ENCODE results near the gene PUS10. TPM values are rescaled to one million over a fixed set of nuclear protein-coding genes. Genes with fewer than 3 reads are reported as not detected.
"Not testable (repeated sequence)": the region's sequence is repeated elsewhere in the genome, so short reads cannot be mapped to it uniquely, and the experiment has no call there.

PUS10 gene
- polyA plus RNA-seq, 2 of the 4 experiments (the other 2 are of a cell fraction): 3.3 to 9.3 TPM

DNA sequence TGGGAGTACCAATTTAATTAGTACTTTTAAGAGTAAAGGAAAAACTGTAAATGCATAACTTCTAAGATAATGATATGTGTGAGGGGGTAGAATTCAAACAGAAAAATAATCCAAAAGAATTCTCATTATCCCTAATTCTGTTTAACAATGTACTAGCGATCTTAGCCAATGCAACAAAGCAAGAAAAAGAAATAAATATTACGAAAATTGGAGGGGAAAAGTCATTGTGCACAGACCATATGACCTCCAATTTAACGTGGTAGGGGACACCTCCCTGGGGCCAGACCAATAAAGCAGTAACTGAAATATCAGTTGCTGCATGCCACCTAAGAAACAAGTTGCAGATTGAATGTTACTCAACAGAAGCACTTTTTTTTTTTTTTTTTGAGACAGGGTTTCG lies 26.4 kb downstream of the PUS10 start:
- Histone ChIP-seq H3K4me1 (peaks cover 9% of the 10 kb centered on the region), H3K4me2 (no peak overlapping the region), H3K27ac (no peak overlapping the region), H3K4me3 (no peak overlapping the region), H3K9me3 (peaks cover 17% of the 10 kb centered on the region)
- 46% methylated on average over 4 of the region's 4 CpGs for WGBS (ENCODE audit: missing lambda C conversion rate)
- CTCF ChIA-PET: interaction anchor here (2.0 to 3.0 kb wide), 2 partner anchors 9 to 284 kb away, joined by 6 to 13 read pairs; no protein-coding TSS in a partner anchor
- no peak for DNase-seq (ENCODE audit: low read depth in 1 of 2, low spot score in 1 of 2)
- FAIRE-seq: no peak
- TF ChIP-seq KDM1A (IDR thresholded peaks at IDR 0.05; ENCODE audit: low read depth) (0 out of 2 replicates have a peak, but pooled peaks have one; percentile 20), GATA3 (IDR thresholded peaks at IDR 0.05; ENCODE audit: borderline replicate concordance) (no peak)
- ATAC-seq: no peak
- POLR2A ChIA-PET: no interaction called here

DNA sequence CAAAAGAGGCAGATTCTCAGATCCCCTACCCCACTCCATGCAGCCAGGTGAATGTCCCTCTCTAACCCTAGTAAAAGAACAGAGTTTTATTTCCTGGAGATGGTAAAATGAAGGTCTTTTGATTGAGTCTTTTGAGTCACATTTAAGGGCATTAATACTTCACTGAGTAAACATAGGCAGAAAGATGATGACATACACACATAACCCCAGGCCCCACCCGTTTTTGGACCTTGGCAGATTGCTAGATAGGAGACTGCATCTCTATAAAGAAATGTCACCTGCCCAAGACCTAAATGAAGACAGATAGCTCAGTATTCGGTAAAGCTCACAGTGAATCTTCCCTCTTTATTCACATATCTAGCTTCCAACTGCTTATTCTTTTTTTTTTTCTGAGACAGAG lies 28.8 kb downstream of the PUS10 start:
- DNase-seq (ENCODE audit: low read depth in 1 of 2, low spot score in 1 of 2) (peak in 1 of 2 experiments; percentile 35), FAIRE-seq (no peak), ATAC-seq (peak in 1 of 2 experiments; percentile 66; a peak in 5 of 6 replicates)
- H3K4me2 ChIP-seq: peak overlapping the region; percentile 50
- WGBS (ENCODE audit: missing lambda C conversion rate): 29% methylated on average over 2 of the region's 2 CpGs
- POLR2A ChIA-PET: no interaction called here
- H3K4me1 ChIP-seq: peaks cover 9% of the 10 kb centered on the region
- H3K27ac ChIP-seq: peak overlapping the region; percentile 29 to 33; a peak in 4 of 6 replicates
- TF ChIP-seq ZFP36 (IDR thresholded peaks at IDR 0.05; ENCODE audit: borderline replicate concordance, partially characterized antibody): no peak
- TF ChIP-seq RNF2 (IDR thresholded peaks at IDR 0.05; ENCODE audit: borderline replicate concordance, low read depth): no peak
- TF ChIP-seq TFCP2L1 (CRISPR knock-in tag; IDR thresholded peaks at IDR 0.05): no peak
- TF ChIP-seq JUN (IDR thresholded peaks at IDR 0.05): no peak
- no peak for TF ChIP-seq PHF8 (IDR thresholded peaks at IDR 0.05; ENCODE audit: borderline replicate concordance, low read depth)
- TF ChIP-seq MYC (IDR thresholded peaks at IDR 0.05; ENCODE audit: borderline replicate concordance, low read length): no peak
- TF ChIP-seq RCOR1 (IDR thresholded peaks at IDR 0.05; ENCODE audit: low read depth, low read length): no peak
- TF ChIP-seq RAD21 (conservative IDR thresholded peaks at IDR 0.05 in 1 of 2, IDR thresholded peaks at IDR 0.05 in 1 of 2): no peak
- no peak for TF ChIP-seq HEYL (CRISPR knock-in tag; IDR thresholded peaks at IDR 0.05)
- no peak for TF ChIP-seq ESRRA (IDR thresholded peaks at IDR 0.05; ENCODE audit: borderline replicate concordance, low read length)
- TF ChIP-seq RARB (CRISPR knock-in tag; IDR thresholded peaks at IDR 0.05): no peak
- no peak for TF ChIP-seq TP53 (CRISPR knock-in tag; IDR thresholded peaks at IDR 0.05)
- TF ChIP-seq FOSB (CRISPR knock-in tag; IDR thresholded peaks at IDR 0.05): no peak
- TF ChIP-seq HDAC2 (IDR thresholded peaks at IDR 0.05): no peak
- H3K9me3 ChIP-seq: peaks cover 17% of the 10 kb centered on the region
- CTCF ChIA-PET: interaction anchor here (0.5 to 1.5 kb wide), 3 partner anchors 10 to 281 kb away, joined by 3 to 7 read pairs (median 4); no protein-coding TSS in a partner anchor
- H3K4me3 ChIP-seq: no peak overlapping the region

DNA sequence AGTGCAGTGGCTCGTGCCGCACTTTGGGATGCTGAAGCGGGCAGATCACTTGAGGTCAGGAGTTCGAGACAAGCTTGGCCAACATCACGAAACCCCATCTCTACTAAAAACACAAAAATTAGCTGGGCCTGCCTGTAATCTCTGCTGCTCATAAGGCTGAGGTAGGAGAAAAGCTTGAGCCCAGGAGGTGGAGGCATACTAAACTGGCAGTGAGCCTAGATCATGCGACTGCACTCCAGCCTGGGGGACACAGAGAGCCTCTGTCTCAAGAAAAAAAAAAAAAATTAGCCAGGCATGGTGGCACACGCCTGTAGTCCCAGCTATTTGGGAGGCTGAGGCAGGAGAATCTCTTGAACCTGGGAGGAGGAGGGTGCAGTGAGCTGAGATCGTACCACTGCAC lies 30.4 kb downstream of the PUS10 start:
- FAIRE-seq; POLR2A ChIA-PET; ATAC-seq; DNase-seq (ENCODE audit: low read depth in 1 of 2, low spot score in 1 of 2); H3K4me2 ChIP-seq; H3K4me3 ChIP-seq; H3K4me1 ChIP-seq; H3K27ac ChIP-seq: not testable (repeated sequence)
- WGBS (ENCODE audit: missing lambda C conversion rate): 86% methylated on average over 8 of the region's 8 CpGs
- CTCF ChIA-PET: interaction anchor here (0.6 to 2.4 kb wide), 5 partner anchors 10 to 1254 kb away, joined by 3 to 22 read pairs (median 7); no protein-coding TSS in a partner anchor
- peaks cover 17% of the 10 kb centered on the region for H3K9me3 ChIP-seq

DNA sequence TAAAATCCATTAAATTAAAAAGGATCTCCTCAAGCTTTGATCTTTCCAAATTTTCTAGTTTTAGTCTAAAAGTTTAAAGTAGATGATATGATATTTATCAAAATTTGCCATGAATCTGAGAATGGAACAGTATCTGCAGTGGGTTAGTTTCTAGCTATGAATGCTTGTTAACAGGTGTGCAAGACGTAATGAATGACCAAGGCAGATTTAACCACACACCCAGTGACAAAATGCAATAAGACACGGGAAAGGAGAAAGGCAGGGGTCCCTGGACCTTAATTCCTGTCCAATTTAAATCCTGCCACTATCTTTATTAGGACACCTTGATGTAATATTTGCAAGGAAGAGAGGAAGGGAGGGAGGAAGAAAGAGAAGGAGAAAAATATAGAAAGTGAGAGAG lies 31.0 kb downstream of the PUS10 start:
- no peak for DNase-seq (ENCODE audit: low read depth in 1 of 2, low spot score in 1 of 2)
- Histone ChIP-seq H3K4me2 (no peak overlapping the region), H3K9me3 (peaks cover 15% of the 10 kb centered on the region), H3K4me3 (no peak overlapping the region), H3K4me1 (peaks cover 9% of the 10 kb centered on the region), H3K27ac (no peak overlapping the region)
- ChIA-PET CTCF (interaction anchor here (1.6 to 2.4 kb wide), 4 partner anchors 9 to 280 kb away, joined by 3 to 22 read pairs (median 7); no protein-coding TSS in a partner anchor), POLR2A (no interaction called here)
- 72% methylated on average over 2 of the region's 2 CpGs for WGBS (ENCODE audit: missing lambda C conversion rate)
- no peak for ATAC-seq
- TF ChIP-seq FOSL2 (IDR thresholded peaks at IDR 0.05) (no peak), FOSL2 (CRISPR knock-in tag; IDR thresholded peaks at IDR 0.05) (no peak), EP300 (IDR thresholded peaks at IDR 0.05) (no peak)
- TF ChIP-seq, protein P1, sequence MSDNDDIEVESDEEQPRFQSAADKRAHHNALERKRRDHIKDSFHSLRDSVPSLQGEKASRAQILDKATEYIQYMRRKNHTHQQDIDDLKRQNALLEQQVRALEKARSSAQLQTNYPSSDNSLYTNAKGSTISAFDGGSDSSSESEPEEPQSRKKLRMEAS (IDR thresholded peaks at IDR 0.05): no peak
- TF ChIP-seq, protein P2, sequence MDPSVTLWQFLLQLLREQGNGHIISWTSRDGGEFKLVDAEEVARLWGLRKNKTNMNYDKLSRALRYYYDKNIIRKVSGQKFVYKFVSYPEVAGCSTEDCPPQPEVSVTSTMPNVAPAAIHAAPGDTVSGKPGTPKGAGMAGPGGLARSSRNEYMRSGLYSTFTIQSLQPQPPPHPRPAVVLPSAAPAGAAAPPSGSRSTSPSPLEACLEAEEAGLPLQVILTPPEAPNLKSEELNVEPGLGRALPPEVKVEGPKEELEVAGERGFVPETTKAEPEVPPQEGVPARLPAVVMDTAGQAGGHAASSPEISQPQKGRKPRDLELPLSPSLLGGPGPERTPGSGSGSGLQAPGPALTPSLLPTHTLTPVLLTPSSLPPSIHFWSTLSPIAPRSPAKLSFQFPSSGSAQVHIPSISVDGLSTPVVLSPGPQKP (IDR thresholded peaks at IDR 0.05; ENCODE audit: low read depth, low read length): no peak
- no peak for FAIRE-seq

Measured in A549 (cell line).